ENCODE data around the gene TCERG1L.

DNA sequence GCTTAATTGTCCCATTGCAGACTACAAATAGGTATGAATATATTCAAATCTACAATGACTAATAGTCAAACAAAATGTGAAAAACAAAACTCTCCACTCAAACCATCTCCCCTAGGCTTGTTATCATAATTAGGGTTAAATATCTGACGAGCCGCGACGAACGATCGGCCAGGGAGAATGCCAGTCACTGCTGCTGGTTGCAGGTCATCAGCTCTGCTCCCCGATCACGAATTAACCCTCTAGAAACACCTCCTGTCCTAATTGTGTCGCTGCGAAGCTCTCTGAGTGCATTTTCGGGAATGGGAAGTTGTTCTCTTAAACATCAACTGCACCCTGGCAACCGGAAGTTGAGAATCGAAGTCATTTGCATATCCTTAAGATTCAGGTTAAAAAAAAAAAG is 167.3 kb downstream of the TCERG1L start:
- TF ChIP-seq POLR2A (IDR thresholded peaks at IDR 0.05): no peak
- TF ChIP-seq, protein P1, sequence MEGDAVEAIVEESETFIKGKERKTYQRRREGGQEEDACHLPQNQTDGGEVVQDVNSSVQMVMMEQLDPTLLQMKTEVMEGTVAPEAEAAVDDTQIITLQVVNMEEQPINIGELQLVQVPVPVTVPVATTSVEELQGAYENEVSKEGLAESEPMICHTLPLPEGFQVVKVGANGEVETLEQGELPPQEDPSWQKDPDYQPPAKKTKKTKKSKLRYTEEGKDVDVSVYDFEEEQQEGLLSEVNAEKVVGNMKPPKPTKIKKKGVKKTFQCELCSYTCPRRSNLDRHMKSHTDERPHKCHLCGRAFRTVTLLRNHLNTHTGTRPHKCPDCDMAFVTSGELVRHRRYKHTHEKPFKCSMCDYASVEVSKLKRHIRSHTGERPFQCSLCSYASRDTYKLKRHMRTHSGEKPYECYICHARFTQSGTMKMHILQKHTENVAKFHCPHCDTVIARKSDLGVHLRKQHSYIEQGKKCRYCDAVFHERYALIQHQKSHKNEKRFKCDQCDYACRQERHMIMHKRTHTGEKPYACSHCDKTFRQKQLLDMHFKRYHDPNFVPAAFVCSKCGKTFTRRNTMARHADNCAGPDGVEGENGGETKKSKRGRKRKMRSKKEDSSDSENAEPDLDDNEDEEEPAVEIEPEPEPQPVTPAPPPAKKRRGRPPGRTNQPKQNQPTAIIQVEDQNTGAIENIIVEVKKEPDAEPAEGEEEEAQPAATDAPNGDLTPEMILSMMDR (IDR thresholded peaks at IDR 0.05): no peak

All from body of pancreas (tissue), 4 donors.